ENCODE data around the gene CDK18.

CDK18 gene

GRCh38 chr1:205488074-205488723, 16.3 kb upstream of the CDK18 start:
- H3K4me3 ChIP-seq (ENCODE audit: low read depth, low read length) = no peak overlapping the region
- in situ Hi-C loops (cut with HindIII; ENCODE audit: low sequenced_read_pairs) = no loop called here
- TF ChIP-seq, protein P1, sequence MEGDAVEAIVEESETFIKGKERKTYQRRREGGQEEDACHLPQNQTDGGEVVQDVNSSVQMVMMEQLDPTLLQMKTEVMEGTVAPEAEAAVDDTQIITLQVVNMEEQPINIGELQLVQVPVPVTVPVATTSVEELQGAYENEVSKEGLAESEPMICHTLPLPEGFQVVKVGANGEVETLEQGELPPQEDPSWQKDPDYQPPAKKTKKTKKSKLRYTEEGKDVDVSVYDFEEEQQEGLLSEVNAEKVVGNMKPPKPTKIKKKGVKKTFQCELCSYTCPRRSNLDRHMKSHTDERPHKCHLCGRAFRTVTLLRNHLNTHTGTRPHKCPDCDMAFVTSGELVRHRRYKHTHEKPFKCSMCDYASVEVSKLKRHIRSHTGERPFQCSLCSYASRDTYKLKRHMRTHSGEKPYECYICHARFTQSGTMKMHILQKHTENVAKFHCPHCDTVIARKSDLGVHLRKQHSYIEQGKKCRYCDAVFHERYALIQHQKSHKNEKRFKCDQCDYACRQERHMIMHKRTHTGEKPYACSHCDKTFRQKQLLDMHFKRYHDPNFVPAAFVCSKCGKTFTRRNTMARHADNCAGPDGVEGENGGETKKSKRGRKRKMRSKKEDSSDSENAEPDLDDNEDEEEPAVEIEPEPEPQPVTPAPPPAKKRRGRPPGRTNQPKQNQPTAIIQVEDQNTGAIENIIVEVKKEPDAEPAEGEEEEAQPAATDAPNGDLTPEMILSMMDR (IDR thresholded peaks at IDR 0.05; ENCODE audit: low read depth, low read length) = peak; percentile 79
- peak; percentile 52 for DNase-seq (ENCODE audit: low read depth, low spot score)

- TF ChIP-seq, protein P1 (IDR thresholded peaks at IDR 0.05; ENCODE audit: low read depth, low read length) = no peak
- in situ Hi-C loops (cut with HindIII; ENCODE audit: low sequenced_read_pairs) = no loop called here
- H3K4me3 ChIP-seq (ENCODE audit: low read depth, low read length) = no peak overlapping the region
- DNase-seq (ENCODE audit: low read depth, low spot score) = no peak
Measured at GRCh38 chr1:205491794-205492193, 12.7 kb upstream of the CDK18 start.

GRCh38 chr1:205492201-205492667, 12.2 kb upstream of the CDK18 start:
- in situ Hi-C loops (cut with HindIII; ENCODE audit: low sequenced_read_pairs) = no loop called here

DNA sequence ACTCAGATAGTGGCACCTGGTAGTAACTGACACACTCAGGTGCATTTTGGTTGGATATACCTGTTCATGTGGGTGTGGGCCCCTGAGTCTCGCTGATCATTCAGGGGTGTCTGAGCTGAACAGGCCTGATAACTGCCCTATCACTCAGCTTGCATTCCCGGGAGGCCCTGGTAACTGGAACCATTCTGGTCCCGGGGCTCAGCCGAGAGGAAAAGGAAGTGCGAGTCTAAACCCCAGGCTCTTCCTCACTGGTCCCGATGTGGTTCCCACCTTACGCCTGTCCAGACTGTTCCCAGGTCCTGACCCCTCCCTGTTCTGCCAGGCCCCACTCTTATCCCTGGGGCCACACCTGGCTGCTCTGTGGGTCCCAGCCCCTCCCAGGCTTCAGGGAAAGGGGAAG, 11.7 kb upstream of the CDK18 start:
- no peak for DNase-seq (ENCODE audit: low read depth, low spot score)
- no peak overlapping the region for H3K4me3 ChIP-seq (ENCODE audit: low read depth, low read length)
- TF ChIP-seq, protein P1 (IDR thresholded peaks at IDR 0.05; ENCODE audit: low read depth, low read length) = no peak
- in situ Hi-C loops (cut with HindIII; ENCODE audit: low sequenced_read_pairs) = no loop called here

More at GRCh38 chr1:205492201-205492667, 12.2 kb upstream of the CDK18 start:
- H3K4me3 ChIP-seq (ENCODE audit: low read depth, low read length) = no peak overlapping the region
- TF ChIP-seq, protein P1 (IDR thresholded peaks at IDR 0.05; ENCODE audit: low read depth, low read length) = no peak
- no peak for DNase-seq (ENCODE audit: low read depth, low spot score)

DNA sequence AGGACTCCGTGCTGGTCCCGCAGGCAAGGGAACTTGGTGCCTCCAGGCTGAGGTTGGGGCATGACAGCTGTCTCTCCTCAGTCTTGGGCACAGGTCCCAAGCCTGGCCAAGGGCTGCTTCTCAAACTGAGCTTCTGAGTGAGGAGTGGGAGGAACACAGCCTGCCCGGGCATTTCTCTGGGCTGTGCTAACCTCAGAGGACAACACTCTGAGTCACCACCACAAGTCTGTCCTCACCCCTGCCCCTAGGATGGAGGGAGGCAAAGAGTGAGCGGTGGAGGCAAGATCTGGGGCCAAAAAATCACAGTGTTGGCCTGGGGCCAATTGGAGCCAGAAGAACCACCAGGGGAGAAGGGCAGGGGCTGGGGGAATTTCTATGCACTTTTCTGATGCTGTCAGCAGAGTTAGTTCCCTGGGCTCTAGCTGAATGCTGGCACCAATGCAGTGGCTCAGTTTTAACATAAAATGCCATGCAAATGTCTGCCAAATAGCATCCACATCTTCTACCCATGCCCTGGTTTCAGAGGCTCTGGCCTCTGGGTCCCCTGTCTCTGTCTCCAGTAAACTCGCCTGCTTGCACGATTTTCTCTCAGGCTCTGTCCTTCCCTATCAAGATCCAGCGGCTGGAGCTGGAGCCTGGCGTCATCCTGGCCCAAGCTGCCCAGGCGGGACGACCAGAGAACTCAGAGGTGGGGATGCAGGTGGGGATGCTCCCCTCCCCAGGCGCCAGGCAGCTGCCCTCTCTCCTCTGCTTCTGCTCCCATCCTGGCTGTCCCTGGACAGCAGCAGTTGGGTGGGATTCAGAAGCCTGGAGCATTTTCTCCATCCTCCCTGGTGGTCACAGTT, 11.0 kb upstream of the CDK18 start:
- in situ Hi-C loops (cut with HindIII; ENCODE audit: low sequenced_read_pairs) = no loop called here
- peak; percentile 78 for DNase-seq (ENCODE audit: low read depth, low spot score)
- TF ChIP-seq, protein P1 (IDR thresholded peaks at IDR 0.05; ENCODE audit: low read depth, low read length) = no peak
- H3K4me3 ChIP-seq (ENCODE audit: low read depth, low read length) = no peak overlapping the region

DNA sequence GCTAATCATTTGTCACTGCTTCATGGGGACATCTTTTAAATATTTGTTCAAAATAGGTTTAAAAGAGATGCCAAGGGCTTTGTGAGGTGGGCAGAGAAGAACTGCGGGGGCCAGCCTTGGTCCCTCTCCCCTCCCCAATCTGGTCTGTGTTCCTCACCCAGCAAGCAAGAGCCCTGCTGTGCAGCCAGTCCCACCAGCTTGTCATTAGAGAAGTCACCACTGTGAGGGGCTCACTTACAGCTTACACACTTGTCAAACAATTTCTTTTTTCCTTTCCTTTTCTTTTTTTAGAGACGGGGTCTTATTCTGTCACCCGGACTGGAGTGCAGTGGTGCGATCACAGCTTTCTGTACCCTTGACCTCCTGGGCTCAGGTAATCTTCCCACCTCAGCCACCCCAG, 10.4 kb upstream of the CDK18 start:
- in situ Hi-C loops (cut with HindIII; ENCODE audit: low sequenced_read_pairs) = no loop called here
- DNase-seq (ENCODE audit: low read depth, low spot score) = no peak
- no peak overlapping the region for H3K4me3 ChIP-seq (ENCODE audit: low read depth, low read length)
- TF ChIP-seq, protein P1 (IDR thresholded peaks at IDR 0.05; ENCODE audit: low read depth, low read length) = no peak

All from astrocyte of the spinal cord (primary cell).